Stimulated activated CD8-positive, alpha-beta memory T cell treated with anti-CD3 and anti-CD28 coated beads, Interleukin-2, amount 100 ng/mL, for 48 hours (primary cell): ENCODE data around the gene GSE1.

Experiments
- DNase-seq, 2 donors: peaks; one replicate each; pipeline ENCODE4 v3.0.0-alpha.2; 2020; ENCODE audit warnings: low read depth in 2 of 2

GSE1 gene

GRCh38 chr16:85616607-85617321, 3.6 kb downstream of the GSE1 start:
- DNase-seq: no peak

GRCh38 chr16:85617948-85618347, 4.8 kb downstream of the GSE1 start:
- no peak for DNase-seq

GRCh38 chr16:85618521-85618920, 5.4 kb downstream of the GSE1 start:
- DNase-seq: no peak

GRCh38 chr16:85619101-85619891, 6.2 kb downstream of the GSE1 start:
- no peak for DNase-seq

- no peak for DNase-seq
Measured at GRCh38 chr16:85620374-85620773, 7.3 kb downstream of the GSE1 start.

- DNase-seq: no peak
Measured at GRCh38 chr16:85621698-85622428, 8.7 kb downstream of the GSE1 start.

GRCh38 chr16:85622683-85623082, 9.6 kb downstream of the GSE1 start:
- DNase-seq: no peak

- DNase-seq: no peak
Measured at GRCh38 chr16:85623250-85623649, 10.1 kb downstream of the GSE1 start.

- DNase-seq: no peak
Measured at GRCh38 chr16:85623997-85624601, 11.0 kb downstream of the GSE1 start.

- no peak for DNase-seq
Measured at GRCh38 chr16:85624646-85625045, 11.5 kb downstream of the GSE1 start.

- DNase-seq: no peak
Measured at GRCh38 chr16:85625053-85625452, 11.9 kb downstream of the GSE1 start.

- DNase-seq: no peak
Measured at GRCh38 chr16:85625485-85626117, 12.5 kb downstream of the GSE1 start.

- no peak for DNase-seq
Measured at GRCh38 chr16:85626191-85626981, 13.3 kb downstream of the GSE1 start.

- DNase-seq: no peak
Measured at GRCh38 chr16:85627089-85627488, 14.0 kb downstream of the GSE1 start.

- DNase-seq: no peak
Measured at GRCh38 chr16:85627526-85628264, 14.6 kb downstream of the GSE1 start.

GRCh38 chr16:85628265-85628556, 15.1 kb downstream of the GSE1 start:
- DNase-seq: no peak

GRCh38 chr16:85628645-85629044, 15.5 kb downstream of the GSE1 start:
- DNase-seq: no peak

GRCh38 chr16:85629326-85629725, 16.2 kb downstream of the GSE1 start:
- no peak for DNase-seq

GRCh38 chr16:85629853-85630252, 16.7 kb downstream of the GSE1 start:
- DNase-seq: no peak

- no peak for DNase-seq
Measured at GRCh38 chr16:85631230-85631629, 18.1 kb downstream of the GSE1 start.
